Muscle of arm (tissue), 12 donors: Measurements from ENCODE around the gene RACK1. TPM values are rescaled to one million over a fixed set of nuclear protein-coding genes. Genes with fewer than 3 reads are reported as not detected.

ENCODE experiments used
- DNase-seq: peaks from one replicate; pipeline ENCODE4 v3.0.0-alpha.2; 2013
- polyA plus RNA-seq, 12 donors: library from polyadenylated mRNA; unstranded; fragments of 120-200 nt; gene quantifications; one replicate each; pipeline ENCODE4 v1.2.1, GENCODE V29; 2013; ENCODE audit not compliant: insufficient read length in 12 of 12

The RACK1 gene
- polyA plus RNA-seq, 12 donors: 840 to 3,401 (median 2,996) TPM

DNA sequence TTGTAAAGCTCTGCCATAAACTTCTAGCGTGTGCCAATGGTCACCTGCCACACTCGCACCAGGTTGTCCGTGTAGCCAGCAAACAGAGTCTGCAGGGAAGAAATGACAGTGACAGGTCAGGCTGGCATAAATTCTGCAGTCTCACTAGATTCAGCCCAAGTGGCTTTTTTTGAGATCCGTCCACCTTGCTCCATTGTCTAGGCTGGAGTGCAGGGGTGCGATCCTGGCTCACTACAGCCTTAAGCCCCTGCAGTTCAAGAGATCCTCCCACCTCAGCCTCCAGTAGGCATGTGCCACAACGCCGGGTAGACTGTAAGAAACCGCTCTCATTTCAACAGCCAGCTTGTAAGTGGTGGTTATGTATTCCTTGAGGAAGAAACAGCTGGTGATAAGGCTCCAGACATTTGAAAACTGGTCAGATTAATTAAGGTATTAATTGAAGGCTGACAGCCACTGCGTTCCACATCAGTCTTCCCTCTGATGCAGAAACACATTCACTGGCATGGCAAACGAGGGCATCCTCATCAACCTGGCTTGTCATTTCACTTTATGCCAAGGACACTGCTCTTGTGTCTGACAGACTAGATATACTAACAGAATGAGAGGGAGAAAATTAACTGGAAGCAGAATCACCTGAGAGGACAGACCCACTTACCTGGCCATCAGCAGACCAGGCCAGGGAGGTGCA lies 6.6 kb downstream of the RACK1 start:
- no peak for DNase-seq

DNA sequence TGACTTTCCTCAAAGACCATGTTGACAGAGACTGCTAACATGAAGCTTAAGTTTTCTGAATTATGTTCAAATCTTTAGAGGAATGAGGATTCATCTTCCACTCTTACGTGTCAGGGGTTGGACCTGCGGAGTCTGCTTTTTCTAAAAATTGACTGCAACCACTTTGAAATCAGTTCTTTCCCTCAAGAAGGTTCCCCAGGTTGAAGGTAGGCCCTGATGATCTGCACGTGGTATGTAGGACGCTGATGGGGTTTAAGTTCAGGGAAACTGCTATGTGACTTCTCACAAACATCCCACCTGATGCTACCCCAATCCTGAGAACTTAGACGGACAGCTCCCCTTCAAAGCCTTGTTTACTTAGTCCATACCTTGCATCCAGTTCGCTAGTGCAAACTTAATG lies 7.2 kb downstream of the RACK1 start:
- no peak for DNase-seq

DNA sequence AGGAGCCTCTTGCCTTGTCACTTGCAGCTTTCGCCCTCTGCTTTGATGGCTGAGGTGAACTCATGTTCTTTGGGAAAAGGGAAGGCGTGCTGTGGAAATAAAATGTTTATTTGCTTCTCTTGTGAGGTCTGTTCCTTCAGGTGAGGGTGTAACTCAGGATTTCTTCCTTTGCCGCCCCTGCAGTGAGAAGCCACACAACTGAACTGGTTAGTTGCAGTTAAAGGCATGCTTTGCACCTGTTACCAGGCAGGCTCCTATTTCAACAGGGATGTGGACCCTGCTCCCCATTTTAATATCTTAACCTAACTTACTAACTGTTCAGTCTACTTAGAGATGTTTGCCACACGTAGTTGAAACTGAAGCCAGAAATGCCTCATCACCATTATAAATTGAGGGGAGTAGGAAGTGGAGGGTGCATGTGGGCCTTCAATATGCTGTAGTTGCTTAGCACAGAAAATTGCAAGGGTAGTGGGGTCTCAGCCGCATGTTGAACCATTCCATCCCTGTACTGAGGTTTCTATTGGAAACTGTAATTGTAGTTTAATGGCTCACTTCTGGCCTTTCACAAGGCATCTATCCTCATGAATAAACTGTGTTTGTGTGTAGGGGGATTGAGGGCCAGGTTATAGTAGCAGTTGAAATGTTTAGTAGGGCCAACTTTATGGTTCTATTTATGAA lies 7.9 kb downstream of the RACK1 start:
- DNase-seq: no peak

DNA sequence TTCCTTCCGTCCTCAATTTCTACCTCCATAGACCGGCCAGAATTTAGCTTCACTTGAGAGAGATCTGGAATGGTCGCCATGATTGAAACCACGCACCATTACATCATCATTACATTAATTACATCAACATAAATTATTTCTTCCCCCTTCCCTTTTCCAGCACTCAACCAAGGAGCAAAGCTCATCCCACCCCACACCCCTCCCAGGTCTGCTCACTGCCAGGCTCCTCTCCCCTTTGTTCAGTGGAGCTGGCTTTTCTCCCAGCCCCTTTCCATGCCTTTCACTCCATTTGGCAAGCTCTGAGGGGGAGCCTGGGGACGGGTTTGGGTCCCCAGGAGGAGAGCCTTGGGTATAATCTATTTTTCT lies 8.4 kb downstream of the RACK1 start:
- no peak for DNase-seq

DNA sequence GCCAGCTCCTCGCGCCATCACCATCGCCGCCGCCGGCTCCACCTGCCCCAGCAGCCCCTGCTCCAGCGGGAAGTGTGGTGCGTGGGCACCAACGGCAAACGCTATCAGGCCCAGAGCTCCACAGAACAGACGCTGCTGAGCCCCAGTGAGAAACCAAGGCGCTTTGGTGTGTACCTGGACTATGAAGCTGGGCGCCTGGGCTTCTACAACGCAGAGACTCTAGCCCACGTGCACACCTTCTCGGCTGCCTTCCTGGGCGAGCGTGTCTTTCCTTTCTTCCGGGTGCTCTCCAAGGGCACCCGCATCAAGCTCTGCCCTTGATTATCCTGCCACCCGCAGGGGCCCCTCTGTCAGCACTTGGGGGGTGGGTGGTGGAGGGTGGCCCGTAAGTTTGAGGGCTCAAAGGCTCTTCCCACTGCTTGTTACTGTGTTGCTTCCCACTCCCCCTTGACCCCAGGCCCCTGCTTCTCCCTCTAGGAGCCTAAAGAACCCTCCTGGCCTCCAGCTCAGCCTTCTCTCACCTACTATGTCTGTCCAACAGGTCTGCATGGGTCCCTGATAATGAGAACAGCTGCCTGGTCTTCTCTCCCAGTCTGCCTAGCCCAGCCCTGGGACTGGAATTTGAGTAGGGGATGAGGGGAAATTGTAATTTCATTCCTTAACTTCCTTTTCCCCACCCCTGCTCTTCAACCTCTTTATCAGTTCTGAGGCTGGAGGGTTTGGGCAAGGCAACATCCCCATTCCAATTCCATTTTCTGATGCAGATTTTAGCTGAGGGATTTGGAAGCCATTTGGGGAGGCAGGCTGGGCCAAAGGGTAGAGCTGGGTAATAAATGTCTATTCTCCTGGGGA lies 9.0 kb downstream of the RACK1 start:
- no peak for DNase-seq

DNA sequence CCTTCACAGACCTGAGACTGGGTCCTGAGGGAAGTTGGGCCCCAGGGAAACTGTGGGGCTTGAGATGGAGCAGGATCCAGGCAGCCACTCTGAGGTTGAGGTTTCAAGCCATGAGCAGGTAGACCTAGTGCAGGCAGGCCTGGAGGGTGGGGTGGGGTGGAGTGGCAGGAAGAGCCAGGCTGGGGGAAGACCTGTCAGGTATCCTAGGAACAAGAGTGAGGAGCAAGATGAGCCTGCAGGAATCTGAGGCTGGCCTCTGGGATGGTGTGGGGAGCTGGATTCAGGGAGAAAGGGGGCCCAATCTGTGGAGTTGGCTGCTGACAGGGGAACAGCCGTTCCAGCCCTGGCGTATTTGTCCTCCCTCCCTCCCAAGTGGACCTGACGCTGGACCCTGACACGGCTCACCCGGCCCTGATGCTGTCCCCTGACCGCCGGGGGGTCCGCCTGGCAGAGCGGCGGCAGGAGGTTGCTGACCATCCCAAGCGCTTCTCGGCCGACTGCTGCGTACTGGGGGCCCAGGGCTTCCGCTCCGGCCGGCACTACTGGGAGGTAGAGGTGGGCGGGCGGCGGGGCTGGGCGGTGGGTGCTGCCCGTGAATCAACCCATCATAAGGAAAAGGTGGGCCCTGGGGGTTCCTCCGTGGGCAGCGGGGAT lies 9.8 kb downstream of the RACK1 start:
- DNase-seq: no peak

- no peak for DNase-seq
Measured at GRCh38 chr5:181233088-181233800, 10.5 kb downstream of the RACK1 start.

DNA sequence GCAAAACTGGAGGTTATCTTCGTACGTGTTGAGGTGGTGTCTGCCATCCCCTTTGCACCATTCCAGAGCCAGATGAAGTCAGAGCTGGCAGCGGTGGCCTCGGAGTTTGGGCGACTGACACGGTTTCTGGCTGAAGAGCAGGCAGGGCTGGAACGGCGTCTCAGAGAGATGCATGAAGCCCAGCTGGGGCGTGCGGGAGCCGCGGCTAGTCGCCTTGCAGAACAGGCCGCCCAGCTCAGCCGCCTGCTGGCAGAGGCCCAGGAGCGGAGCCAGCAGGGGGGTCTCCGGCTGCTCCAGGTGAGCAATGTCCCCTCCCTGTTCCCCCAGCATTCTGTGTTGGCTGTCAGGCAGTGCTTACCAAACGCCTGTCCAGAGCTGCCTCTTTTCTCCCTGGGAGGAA lies 11.1 kb downstream of the RACK1 start:
- no peak for DNase-seq

DNA sequence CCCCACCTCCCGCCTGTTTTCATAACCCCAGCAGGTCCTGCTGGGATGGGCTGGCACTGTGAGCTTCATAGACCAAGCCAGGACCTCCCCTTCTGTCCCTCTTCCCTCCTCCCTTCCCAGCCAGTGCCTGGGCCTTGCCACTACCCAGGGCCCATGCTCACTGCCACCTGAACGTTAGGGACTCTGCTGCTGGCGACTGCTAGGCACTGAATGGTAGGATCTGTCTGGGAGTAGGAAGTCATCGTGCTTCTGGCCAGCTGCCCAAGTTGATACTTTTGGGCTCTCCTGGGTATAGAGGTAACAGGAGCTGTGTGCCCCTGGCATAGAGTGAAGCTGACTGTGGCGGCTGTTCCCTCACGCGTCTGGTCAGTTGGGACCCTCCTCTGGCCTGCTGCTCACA lies 12.3 kb downstream of the RACK1 start:
- no peak for DNase-seq

DNA sequence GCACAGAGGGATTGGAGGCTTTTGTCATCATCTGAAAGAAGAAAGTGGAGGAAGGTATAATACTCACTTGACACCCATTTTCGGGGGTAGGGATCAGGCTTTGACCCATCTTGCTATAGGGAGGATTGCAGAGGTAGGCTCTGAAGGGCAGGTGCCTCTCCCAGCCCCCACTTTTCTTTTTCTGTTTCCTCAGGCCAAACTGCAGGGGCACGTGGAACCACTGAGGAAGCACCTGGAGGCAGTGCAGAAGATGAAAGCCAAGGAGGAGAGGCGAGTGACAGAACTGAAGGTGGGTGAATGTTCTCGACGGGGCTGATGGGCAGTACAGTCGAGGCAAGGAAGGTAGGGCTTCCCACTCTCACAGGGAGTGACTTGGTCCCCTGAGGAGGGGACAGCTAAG lies 13.2 kb downstream of the RACK1 start:
- DNase-seq: no peak

DNA sequence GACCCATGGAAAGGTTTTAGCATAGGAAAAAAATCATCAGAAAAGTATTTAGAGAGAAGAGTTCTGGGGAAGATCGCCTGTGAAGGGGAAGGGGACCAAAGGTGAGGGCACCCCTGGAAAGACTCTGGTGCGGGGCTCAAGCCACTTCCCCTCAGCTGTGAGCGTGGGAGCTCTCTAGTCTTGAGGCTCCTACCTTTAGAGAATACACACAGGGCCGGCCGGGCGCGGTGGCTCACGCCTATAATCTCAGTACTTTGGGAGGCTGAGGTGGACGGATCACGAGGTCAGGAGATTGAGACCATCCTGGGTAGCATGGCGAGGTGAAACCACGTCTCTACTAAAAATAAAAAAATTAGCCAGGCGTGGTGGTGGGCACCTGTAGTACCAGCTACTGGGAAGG lies 13.7 kb downstream of the RACK1 start:
- DNase-seq: no peak

DNA sequence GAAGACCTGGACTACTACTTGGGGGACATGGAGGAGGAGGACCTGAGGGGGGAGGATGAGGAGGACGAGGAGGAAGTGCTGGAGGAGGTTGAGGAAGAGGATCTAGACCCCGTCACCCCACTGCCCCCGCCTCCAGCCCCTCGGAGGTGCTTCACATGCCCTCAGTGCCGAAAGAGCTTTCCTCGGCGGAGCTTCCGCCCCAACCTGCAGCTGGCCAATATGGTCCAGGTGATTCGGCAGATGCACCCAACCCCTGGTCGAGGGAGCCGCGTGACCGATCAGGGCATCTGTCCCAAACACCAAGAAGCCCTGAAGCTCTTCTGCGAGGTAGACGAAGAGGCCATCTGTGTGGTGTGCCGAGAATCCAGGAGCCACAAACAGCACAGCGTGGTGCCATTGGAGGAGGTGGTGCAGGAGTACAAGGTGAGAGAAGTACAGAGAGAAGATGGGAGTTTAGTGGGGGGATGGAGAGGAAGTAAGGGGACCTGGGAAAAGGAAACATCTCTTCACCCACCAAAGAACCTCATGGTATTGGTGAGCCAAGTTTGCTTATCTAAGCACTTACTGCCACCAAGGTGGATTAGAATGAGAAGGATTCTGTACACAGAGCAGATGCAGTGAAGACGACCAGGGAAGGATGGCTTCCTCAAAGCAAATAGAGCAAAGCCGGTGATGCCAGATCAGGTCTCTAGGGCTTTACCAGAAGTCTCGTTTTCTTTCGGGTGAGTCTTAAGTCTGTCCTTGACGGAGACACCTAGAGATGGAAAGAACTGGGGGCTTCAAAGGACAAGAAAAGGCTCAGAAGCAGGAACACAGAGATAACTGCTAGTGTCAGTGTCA lies 19.1 kb downstream of the RACK1 start:
- DNase-seq: no peak

GRCh38 chr5:181223729-181224389 lies 19.8 kb downstream of the RACK1 start:
- no peak for DNase-seq

GRCh38 chr5:181223058-181223728 lies 20.5 kb downstream of the RACK1 start, which contains the start of gene TRIM41:
TRIM41 (plus strand) TSS chr5:181223281; CDS start chr5:181224000, 719 bp downstream.
- peak; percentile 98 for DNase-seq

DNA sequence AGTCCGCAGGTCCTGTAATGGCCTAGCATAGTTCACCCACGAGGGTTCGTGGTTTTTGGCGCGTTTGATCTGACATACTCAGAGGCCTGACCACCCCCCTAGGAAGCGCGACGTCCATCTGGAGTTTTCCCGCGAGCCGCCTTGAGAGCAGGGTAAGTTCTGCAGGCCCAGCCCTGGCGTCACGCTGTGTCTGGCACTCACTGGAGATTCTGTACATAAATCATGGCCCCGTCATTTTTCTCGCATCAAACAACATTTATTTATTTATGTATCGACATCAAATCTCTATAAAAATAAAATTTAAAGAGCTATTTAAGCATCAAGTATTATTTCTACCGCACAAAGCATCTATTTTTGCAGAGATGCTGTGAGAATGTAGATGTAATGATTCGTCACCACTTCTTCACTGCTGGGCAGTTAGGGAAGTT lies 21.1 kb downstream of the RACK1 start:
- DNase-seq: no peak

GRCh38 chr5:181221792-181222629 lies 21.7 kb downstream of the RACK1 start:
- peak; percentile 95 for DNase-seq

DNA sequence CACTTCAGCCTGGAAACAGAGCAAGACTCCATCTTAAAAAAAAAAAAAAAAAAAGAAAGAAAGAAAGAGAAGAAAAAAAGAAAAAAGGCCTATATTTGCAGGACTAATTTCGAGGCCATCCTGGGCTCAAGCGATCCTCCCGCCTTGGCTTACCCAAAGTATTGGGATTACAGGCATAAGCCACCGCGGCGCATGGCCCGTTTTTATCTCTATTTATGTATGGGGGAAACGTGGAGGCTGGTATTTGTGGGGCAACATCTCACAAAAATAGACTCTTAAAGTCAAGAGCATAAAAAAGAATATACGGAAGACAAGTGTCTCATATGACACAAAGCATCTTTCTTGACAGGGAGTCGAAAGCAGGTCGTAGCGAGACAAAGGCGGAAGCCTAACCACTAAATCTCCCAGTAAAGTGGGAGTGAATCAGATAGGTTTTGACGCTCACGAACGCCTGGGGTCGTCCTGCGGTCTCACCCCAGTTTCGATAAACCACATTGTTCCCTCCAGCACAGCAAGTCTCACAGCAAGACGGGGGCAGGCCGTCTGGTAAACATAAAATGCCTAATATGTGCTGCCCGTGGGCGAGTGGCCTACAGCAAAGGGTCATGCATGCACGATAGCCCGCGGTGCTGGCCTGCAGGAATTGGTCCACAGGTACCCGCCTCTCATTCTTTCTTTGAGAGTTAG lies 22.5 kb downstream of the RACK1 start:
- no peak for DNase-seq

GRCh38 chr5:181220178-181220515 lies 23.6 kb downstream of the RACK1 start:
- no peak for DNase-seq
